Stimulated activated CD8-positive, alpha-beta memory T cell treated with anti-CD3 and anti-CD28 coated beads, Interleukin-7, amount 100 ng/mL, for 48 hours (primary cell): ENCODE measurements around the gene AUH.

Source experiments
- DNase-seq, 2 donors: peaks; one replicate each; pipeline ENCODE4 v3.0.0-alpha.2; 2020; ENCODE audit warnings: low read depth in 1 of 2; ENCODE audit errors: extremely low read depth in 1 of 2

AUH gene

DNA sequence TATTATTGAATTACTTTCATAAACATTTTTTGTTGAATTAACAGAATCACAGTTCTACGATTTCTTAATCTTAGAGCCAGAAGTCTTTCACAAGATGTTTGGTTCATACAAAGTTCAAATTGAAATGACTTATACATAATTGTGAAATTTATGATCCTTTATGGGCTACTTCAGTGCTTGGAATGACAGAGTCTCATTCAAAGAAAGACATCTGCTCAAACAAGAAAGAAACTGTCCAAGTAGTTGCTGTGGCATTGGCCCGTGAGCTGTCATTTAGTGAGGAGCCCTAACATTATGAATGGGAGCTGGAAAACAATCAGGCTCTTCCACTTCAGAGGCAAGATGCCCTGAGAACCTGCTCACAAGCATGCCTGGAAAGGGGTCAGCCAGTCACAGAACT lies 63.4 kb downstream of the AUH start:
- DNase-seq: no peak

DNA sequence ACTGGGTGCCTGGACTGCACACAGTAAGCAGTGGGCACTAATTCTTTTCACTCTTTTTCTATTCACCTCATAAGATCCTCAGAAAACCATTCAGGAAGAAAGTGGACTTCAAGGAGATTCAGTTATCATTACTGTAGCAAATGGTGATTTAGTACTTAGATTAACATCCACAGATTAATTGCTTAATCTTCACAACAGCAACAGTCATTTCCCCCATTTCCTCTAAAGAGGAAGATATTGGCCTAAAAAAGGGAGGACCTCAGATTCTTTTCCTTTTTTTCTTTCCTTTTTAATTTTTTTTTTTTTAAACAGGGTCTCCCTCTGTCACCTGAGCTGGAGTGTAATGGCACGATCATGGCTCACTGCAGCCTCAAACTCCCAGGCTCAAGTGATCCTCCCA lies 64.4 kb downstream of the AUH start:
- DNase-seq: no peak

GRCh38 chr9:91296354-91296753 lies 65.4 kb downstream of the AUH start:
- DNase-seq: no peak

- DNase-seq: no peak
These were observed 66.4 kb downstream of the AUH start for GRCh38 chr9:91295357-91295756.

DNA sequence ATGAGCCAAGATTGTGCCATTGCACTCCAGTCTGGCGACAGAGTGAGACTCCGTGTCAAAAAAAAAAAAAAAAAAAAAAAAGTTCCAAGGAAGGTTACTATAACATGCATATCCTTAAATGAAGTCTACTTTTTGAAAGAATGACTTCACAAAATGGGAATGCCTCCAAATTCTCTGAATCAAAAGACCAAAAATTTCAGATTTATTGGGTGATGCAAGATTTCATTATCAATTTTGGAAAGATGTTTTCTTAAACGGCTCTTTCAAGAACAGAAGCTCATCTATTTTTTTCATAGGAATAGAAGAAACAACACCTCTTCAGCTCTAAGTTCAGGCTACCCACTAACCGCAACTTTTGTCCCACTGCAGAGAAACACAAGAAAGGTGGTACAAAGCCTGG lies 69.9 kb downstream of the AUH start:
- DNase-seq: no peak

DNA sequence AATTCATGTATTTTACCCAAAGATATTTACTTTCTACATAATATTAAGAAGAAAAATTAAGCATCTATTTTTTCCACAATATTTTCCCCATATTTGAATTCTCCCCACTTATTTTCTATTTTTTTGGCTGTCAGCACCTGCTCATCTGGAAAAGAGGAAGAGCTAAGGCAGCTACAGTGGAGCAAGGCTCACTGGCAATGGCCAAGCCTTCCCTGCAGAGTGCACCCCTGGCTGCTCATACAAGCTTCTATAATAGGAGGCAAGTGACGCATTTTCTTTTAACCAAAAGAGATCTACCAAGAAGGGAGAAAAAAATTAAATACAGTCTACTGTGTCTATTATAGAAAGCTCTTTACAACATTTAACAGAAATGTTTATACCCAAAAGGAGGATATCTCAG lies 72.5 kb downstream of the AUH start:
- DNase-seq: no peak

DNA sequence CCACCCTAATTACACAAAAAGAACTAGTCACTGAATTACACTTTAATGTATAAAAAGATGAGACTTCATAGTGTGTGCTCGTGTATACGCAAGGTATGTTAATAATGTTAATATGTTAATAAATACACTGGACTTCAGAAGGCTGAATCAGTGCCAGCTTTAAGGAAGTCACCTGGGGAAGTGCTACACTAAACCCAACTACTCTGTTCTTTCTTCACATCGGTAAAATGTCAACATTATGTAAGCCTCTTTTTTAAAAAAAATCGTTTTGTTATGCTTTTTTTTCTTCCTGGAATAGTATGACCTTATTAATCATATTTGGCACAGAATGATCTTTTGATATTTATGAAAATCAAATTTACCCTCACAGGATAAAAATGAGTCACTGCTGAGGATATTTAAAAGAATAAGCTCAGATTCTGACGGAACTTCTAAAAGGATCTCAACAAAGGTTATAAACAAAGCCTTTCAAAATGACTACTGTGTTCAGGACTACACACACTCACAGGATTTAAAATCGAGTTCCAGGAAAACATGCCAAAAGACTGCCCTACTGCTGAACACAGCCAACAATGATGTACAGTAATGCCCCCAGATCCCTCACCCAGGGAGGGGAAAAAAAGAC lies 75.9 kb downstream of the AUH start:
- no peak for DNase-seq

- DNase-seq: no peak
These were observed 79.4 kb downstream of the AUH start for GRCh38 chr9:91282292-91282691.

DNA sequence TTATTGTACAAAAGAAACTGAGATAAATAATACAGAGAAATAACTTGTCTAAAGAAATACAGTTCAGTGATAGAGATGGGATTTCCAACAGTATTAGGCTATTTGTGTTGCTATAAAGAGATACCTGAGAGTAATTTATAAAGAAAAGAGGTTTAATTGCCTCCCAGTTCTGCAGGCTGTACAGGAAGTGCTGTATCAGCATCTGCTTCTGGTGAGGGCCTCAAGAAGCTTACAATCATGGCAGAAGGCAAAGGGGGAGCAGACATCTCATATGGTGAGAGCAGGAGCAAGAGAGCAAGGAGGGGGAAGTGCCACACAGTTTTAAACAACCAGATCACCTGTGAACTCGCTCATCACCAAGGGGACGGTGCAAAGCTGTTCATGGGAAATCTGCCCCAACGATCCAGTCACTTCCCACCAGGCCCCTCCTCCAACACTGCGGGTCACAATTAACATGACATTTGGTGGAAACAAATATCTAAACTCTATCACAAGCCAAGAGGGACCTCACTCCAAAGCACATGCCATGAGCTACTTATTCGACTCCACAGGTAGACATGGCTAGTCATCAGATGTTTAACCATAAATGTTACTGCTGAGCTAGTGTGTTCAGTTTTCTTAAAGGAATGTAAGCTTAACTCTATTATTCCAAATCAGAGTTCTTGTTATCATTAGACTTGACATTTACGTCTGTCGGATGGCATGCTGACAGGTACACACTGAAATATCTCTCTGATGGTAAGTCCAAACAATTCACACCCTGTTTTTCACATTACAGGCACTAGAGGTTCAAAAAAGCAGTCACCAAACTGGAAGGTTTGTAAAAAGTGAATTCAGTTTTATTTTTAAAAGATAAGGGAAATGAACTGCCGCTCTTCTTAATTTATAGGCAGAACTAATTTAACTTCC lies 82.2 kb downstream of the AUH start:
- DNase-seq: no peak

GRCh38 chr9:91276513-91276912 lies 85.2 kb downstream of the AUH start:
- no peak for DNase-seq

GRCh38 chr9:91275655-91276054 lies 86.1 kb downstream of the AUH start:
- no peak for DNase-seq

DNA sequence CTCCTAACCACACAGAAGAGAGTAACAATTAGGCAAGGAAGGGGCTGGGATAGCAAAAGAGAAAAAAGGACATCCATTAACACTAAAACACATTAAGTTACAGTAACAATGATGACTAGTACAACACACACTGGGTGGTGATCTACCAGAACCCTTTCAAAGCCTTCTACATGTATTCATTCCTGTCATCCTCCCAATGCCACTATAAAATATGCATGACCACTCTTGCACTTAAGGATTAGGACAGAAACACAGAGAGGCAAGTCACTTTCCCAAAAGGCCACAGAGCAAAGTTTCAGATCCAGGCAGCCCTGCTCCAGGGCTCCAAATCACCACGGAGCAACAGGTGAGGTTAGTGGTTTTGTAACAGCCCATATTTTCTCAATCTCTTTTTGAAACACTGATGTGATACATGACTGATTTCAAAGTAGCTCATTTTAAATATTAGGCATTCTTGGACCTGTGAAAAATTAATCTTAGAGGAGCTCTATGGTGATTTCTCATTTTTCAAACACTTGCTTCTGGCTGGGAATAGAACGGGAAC lies 86.7 kb downstream of the AUH start:
- no peak for DNase-seq

DNA sequence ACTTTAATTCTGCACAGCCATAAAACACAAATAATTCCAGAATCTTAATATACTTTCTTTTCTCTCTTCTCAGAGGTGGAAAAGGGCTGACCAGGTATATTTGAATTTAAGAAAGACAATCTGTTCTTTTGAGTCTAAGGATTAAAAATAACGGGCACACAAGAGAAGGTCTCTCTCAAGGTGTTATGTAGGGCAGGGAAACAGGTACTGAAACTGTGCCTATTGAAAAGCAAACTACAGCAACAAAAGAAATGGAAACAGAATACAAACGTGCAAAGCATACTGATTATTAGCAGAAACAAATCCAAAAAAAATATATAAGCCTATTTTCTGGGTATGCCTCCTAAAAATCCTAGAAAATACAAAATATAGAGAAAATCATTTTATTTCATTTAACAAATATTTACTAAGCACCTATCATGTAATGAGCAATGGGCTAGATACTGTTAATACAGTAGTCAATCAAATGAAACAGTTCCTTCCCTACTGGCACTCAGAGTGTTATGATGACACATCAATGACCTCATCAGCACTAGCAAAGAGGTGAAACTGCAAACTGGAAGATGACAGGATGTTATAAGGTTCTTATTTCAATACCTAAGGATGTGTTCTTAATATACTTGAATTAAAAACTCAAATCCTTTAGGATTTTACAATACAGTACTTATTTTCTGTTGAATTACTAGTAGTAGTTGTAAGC lies 87.7 kb downstream of the AUH start:
- DNase-seq: no peak

DNA sequence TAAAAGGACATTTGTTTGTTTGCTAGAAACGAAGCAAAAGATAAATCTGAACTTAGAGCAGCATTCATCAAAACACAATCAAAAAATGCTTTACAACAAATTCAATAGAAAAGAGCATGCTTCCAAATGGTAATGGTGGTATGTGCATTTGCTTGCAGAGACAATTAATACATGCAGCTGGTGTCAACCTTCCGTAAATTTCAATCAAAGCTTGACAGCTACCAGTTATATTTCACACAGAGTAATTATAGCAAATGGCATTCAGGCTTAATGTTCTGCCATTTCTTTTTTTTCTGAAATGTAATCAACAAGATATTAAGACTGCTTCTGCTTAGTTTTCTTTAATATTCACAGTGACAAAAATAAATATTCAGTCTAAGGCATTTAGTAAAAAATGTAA lies 90.6 kb downstream of the AUH start:
- no peak for DNase-seq

DNA sequence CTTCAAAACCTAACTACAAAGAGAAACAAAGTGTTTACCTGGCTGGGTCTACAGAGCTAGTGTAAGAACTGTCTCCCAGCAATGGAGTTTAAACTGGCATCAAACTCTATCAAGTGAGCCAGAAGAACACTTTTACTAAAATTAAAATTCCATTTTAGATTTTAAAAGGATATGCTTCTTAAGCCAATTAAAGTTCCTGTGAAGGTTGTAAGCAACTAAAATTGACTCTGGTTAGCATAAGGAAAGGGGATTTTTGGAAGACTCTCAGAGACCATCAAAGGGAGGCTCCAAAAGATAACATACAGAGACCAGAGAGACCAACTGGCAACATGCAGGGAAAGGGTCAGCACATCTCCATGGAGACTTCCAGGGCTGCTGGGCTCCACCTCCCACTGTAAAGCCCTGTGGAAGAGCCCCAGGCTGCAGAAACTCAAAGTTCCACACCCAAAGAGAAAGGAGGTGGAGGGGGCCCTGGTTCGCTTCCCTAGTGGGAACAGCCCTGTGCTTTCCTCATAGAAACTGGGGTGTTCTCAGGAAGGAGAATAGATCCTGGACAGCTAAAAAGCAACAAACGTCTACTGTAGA lies 91.7 kb downstream of the AUH start:
- no peak for DNase-seq

DNA sequence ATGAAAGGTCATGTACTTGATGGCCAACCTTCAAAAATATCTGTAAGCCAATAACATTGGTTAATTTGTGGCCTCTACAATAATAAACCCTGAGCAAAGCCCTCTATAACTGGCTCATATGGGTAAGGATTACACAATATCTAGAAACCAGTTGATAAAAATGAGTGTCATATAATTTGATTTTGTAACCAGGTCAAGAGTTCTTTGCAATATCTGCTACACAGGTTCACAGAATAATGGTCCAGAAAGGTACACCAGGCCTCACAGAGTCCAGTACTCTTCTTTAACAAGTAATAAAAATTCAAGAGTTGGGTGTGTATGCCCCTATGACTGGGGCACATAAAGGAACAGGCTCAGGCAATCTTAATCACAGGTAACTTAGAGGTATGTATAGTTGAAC lies 95.3 kb downstream of the AUH start:
- DNase-seq: no peak

DNA sequence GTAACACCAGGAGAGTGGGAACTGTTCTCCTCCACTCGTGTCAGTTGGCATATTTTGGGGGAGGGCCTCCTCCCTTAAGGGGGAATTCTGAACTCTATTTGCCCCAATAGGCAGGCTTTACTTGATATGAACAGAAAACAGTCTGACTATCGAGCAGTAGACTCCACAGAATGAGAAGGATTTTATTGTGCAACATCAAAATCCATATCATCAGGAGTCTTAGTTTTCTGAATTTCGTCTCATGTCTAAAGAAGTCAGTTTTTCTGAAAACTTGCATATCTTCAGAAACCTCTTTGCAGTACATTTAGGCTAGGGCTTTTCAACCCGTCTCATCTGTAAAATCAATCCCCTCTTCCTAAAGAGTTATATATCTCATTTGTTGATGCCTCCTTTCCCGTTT lies 96.2 kb downstream of the AUH start:
- no peak for DNase-seq

DNA sequence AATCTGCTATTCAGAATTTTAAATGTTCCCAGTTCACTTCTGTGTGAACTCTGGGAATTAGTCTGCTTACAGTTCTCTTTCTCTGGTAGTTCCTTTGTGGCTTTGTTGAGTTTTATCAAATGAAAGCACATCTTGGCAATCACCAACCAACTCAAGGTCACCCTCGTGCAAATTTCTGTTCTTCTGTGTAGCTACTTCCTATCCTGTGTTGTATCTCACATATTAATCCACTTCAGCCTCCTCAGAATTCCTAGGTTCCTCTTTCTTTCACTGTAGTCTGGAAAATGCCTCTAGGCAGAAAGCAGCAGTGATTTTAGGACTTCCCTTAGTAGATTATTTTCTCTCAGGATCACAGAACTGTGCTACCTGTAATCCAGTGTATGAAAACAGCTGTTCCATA lies 100.3 kb downstream of the AUH start:
- DNase-seq: no peak

- DNase-seq: no peak
These were observed 102.6 kb downstream of the AUH start for GRCh38 chr9:91259162-91259561.

DNA sequence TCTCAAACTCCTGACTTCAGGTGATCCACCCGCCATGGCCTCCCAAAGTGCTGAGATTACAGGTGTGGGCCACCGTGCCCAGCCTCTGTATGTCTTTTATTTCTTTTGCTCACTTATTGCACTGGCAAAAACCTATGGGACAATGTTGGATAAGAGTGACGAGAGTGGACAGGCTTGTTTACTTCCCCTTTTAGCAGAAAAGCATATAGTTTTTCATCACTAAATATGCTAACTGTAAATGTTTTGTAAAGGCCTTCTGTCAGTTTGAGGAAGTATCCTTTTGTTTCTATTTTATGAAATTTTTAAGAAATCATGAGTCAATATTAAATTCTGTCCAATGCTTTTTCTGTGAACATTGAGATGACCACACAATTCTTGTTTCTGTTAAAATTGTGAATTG lies 103.3 kb downstream of the AUH start:
- DNase-seq: no peak

- no peak for DNase-seq
These were observed 105.5 kb downstream of the AUH start for GRCh38 chr9:91256235-91256634.
